BE2C (cell line): ENCODE data around the gene CRTC1.
"Not testable (repeated sequence)": the region's sequence is repeated elsewhere in the genome, so short reads cannot be mapped to it uniquely, and the experiment has no call there.

Source experiments
- DNase-seq: peaks from one replicate; pipeline ENCODE4 v3.0.0-alpha.2; 2020
- H3K27me3 ChIP-seq: fragments of 250-450 bp; sonication (Bioruptor Pico); 2 replicates; pipeline ENCODE4 v1.5.1; 2020; ENCODE audit warnings: mild to moderate bottlenecking
- H3K36me3 ChIP-seq: fragments of 250-450 bp; sonication (Bioruptor Pico); 2 replicates; pipeline ENCODE4 v1.5.1; 2020; ENCODE audit warnings: mild to moderate bottlenecking
- H3K4me1 ChIP-seq: fragments of 250-450 bp; sonication (Bioruptor Pico); 2 replicates; pipeline ENCODE4 v1.5.1; 2020
- H3K4me3 ChIP-seq: 2 replicates; pipeline ENCODE4 v1.5.1; 2011; ENCODE audit warnings: low read depth, low read length
- H3K9me3 ChIP-seq: fragments of 250-450 bp; sonication (Bioruptor Pico); 2 replicates; pipeline ENCODE4 v1.5.1; 2020
- TF ChIP-seq, protein P1 (sequence below): IDR thresholded peaks from 2 replicates; pipeline ENCODE4 v1.5.1; 2012; ENCODE audit warnings: mild to moderate bottlenecking, low read depth, low read length

Gene CRTC1

DNA sequence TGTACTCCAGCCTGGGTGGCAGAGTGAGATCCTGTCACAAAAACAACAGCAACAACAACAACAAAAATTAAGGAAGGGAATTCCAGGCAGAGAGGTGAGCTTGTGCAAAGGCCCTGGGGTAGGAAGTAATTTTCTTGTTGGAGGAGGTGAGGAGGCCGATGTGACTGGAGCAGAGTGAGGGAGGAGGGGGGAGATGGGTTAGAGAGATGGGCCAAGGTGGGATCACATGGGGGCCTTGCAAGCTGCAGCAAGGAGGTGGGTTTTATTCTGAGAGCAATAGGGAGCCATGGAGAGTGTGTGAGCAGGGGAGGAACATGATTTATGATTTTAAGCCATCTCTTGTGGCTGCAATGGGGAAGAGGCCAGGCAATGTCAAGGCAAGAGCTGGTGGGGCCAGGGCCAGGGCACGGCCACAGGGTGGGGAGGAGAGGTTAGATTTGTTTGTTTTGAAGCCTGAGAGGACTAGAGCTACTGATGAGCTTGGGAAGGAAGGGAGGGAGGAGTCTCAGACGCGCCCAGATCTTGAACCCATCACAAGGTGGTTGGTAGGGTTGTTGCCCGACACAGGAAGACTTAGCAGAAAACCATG lies 120.2 kb downstream of the CRTC1 start:
- Histone ChIP-seq H3K9me3 (no peaks in the 10 kb centered on the region), H3K36me3 (no peaks in the 10 kb centered on the region), H3K4me3 (no peak overlapping the region), H3K27me3 (no peaks in the 10 kb centered on the region; the same call in 1 of the 2 replicates), H3K4me1 (no peaks in the 10 kb centered on the region)
- no peak for DNase-seq
- TF ChIP-seq, protein P1, sequence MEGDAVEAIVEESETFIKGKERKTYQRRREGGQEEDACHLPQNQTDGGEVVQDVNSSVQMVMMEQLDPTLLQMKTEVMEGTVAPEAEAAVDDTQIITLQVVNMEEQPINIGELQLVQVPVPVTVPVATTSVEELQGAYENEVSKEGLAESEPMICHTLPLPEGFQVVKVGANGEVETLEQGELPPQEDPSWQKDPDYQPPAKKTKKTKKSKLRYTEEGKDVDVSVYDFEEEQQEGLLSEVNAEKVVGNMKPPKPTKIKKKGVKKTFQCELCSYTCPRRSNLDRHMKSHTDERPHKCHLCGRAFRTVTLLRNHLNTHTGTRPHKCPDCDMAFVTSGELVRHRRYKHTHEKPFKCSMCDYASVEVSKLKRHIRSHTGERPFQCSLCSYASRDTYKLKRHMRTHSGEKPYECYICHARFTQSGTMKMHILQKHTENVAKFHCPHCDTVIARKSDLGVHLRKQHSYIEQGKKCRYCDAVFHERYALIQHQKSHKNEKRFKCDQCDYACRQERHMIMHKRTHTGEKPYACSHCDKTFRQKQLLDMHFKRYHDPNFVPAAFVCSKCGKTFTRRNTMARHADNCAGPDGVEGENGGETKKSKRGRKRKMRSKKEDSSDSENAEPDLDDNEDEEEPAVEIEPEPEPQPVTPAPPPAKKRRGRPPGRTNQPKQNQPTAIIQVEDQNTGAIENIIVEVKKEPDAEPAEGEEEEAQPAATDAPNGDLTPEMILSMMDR, result no peak

DNA sequence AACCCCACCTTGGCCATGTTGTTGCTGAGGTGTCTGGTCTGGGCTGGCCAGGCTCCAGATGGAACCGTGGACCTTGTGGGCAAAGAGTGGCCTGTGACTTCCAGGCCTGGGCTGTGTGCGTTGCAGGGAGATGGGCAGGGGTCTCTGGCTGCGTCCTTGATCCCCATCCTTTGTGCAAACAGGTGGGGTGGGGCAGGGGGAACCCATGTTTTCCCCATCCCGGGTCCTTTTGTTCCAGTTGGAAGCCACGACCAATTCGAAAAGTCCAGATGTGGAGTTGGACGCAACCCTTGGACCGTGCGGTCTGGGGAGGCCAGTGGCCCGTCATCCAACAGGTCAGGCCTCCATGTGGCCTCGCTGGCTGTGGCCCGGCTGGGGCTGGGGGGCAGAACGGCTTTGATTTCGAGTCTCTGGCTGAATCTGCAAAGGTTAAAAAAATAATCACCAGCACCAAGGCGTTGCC lies 120.7 kb downstream of the CRTC1 start:
- TF ChIP-seq, protein P1, result no peak
- no peak for DNase-seq
- no peaks in the 10 kb centered on the region for H3K9me3 ChIP-seq
- H3K4me1 ChIP-seq, result no peaks in the 10 kb centered on the region
- H3K27me3 ChIP-seq, result no peaks in the 10 kb centered on the region
- H3K4me3 ChIP-seq, result no peak overlapping the region
- H3K36me3 ChIP-seq, result no peaks in the 10 kb centered on the region

DNA sequence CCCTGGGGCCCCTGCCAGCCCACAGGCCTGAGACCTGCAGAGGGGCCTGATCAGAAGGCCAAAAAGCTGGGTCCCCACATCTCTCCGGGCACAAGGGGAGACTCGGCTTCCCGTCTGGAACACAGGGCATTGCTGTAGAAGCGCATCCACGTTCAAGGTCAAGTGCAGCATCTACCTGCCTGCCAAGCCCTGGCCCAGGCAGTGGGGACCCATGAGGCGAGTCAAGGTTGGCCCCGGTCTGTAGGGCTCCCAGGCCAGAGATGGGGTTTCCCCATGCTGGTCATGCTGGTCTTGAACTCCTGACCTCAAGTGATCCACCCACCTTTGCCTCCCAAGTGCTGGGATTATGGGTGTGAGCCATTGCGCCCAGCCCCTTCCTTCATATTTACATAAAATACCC lies 121.2 kb downstream of the CRTC1 start:
- Histone ChIP-seq H3K9me3 (no peaks in the 10 kb centered on the region), H3K4me1 (no peaks in the 10 kb centered on the region), H3K27me3 (no peaks in the 10 kb centered on the region), H3K4me3 (no peak overlapping the region), H3K36me3 (no peaks in the 10 kb centered on the region)
- TF ChIP-seq, protein P1, result no peak
- DNase-seq, result no peak

- H3K36me3 ChIP-seq, result no peaks in the 10 kb centered on the region
- H3K9me3 ChIP-seq, result no peaks in the 10 kb centered on the region
- no peaks in the 10 kb centered on the region for H3K27me3 ChIP-seq
- H3K4me3 ChIP-seq, result no peak overlapping the region
- no peaks in the 10 kb centered on the region for H3K4me1 ChIP-seq
- TF ChIP-seq, protein P1, result no peak
- no peak for DNase-seq
These were observed 124.4 kb downstream of the CRTC1 start for GRCh38 chr19:18807861-18808331.

- DNase-seq, result no peak
These were observed 125.8 kb downstream of the CRTC1 start for GRCh38 chr19:18809149-18809868.

DNA sequence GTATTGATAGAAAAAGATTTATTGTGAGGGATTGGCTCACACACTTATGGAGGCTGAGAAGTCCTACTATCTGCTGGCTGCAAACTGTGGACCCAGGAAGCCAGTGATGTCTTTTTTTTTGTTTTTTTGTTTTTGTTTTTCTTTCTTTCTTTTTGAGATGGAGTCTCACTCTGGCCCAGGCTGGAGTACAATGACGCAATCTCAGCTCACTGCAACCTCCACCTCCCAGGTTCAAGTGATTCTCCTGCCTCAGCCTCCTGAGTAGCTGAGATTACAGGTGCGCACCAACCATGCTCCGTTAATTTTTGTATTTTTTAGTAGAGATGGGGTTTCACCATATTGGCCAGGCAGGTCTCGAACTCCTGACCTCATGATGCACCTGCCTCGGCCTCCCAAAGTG lies 128.2 kb downstream of the CRTC1 start:
- H3K27me3 ChIP-seq, H3K9me3 ChIP-seq, H3K4me3 ChIP-seq, H3K36me3 ChIP-seq, H3K4me1 ChIP-seq, DNase-seq: not testable (repeated sequence)

More at GRCh38 chr19:18809149-18809868, 125.8 kb downstream of the CRTC1 start:
- Histone ChIP-seq H3K27me3 (no peaks in the 10 kb centered on the region), H3K36me3 (no peaks in the 10 kb centered on the region), H3K4me1 (no peaks in the 10 kb centered on the region), H3K9me3 (no peaks in the 10 kb centered on the region), H3K4me3 (no peak overlapping the region)
- TF ChIP-seq, protein P1, result no peak
